GM21786 (cell line): Measurements from ENCODE around the gene KCNA2.
A peak's percentile ranks its signal among the peaks of the same experiment; 100 is the strongest.

Experiments used
- ATAC-seq: cut with Tn5 transposase; IDR thresholded peaks from one replicate; pipeline ENCODE4 v1.9.1; 2021; ENCODE audit not compliant: unreplicated experiment

KCNA2 gene

DNA sequence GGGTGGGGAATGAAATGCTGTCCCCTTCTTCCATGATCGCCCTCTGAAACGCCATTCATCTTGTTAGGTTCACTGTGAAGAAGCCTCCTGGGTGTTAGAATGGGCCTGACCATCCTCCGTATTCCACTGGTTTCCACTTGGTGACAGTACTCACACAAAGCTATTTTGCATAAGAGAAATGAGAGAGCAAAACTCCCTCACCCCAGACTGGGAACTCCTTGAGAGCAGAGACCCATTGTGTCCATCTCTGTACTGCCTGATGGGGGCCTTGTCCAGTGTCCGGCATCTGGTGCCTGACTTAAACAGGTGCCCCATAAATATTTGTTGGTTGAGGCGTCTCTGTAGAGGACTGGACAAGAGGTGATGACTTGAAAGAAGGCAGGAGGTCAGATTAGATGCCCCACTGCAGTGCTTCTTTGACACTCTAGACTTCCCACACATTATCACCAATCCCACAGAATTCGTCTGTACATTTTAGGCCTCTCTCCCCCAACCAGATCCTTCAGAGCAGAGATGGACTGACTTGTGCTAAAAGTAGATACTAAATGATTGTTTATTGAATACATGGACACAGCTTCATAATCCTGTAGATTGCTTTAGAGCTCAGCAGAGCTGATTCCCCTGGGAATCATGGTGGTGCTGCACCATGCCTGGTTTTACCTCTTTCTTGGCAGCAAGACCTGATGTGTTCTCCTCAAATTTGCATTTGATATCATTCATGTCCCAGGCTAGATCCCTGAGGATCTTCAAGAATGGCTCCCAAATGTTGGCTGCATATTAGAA is 22.4 kb upstream of the KCNA2 start:
- ATAC-seq = no peak

DNA sequence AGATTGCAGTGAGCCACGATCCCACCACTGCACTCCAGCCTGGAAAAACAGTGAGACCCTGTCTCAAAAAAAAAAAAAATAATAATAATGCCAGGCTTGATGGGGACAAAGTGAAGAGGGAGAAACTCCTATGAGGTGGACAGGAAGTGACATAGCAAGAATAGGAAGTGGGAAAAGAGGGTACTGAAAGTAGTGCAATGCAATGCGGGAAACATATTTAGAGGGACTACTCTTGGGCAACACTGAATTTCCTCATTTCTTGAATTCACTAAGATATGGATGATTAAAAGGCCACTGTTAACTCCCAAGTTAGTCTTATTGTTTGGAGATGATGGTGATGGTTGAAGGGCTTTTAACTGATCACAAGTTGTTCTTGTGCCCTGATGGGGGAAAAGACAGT is 21.6 kb upstream of the KCNA2 start:
- no peak for ATAC-seq

DNA sequence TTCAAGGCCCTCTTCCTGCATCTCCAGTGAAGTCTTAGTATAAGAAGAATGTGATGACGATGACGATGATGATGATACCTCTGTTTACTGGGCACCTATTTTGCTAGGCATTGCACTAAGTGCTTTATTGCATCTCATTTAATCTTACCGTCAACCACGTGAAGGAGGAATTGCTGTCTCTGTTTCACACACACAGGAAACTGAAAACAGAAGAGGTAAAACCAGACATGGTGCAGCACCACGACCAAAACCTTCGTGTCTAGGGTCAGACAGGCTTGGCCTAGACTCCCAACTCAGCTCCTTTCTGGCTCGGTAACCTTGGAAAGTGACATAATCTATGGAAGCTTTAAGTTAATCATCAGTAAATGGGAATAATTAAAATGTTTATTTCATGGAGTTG is 20.7 kb upstream of the KCNA2 start:
- ATAC-seq = no peak

DNA sequence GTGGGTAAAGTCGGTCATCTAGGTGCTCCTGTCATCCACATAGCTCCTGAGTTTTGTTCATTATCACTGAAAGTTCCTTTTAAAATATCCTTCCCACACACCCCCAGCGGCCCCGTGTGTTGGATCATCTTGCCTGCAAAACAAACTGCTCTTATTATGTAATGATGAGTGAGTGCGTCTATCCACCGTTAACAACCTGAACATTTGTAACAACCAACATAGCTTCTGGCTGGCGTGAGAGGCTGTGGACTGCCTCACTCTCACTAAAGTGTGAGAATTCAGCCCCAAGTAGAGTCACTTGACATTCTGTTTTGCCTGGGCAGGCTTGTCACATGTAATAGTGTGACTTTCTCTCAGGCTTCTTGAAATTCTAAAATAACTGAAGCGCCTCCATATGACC is 14.5 kb upstream of the KCNA2 start:
- no peak for ATAC-seq

DNA sequence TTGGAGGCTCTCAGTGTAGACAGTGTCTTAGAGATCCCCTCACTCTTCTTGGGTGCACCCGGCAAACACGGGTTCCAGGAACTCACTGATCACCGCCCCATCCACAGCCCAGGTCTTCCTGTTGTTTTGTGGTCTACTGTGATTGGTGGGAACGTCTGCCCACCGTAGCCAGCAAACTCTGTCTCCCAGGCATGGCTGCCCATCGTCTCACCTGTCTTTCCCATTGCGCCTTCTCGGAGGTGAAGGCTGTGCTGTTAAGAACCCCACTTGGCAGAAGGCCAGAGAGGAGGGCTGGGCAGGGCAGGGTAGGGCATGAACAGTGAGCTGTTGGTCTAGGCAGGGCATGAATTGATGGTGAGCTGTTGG is 14.1 kb upstream of the KCNA2 start:
- ATAC-seq = no peak

DNA sequence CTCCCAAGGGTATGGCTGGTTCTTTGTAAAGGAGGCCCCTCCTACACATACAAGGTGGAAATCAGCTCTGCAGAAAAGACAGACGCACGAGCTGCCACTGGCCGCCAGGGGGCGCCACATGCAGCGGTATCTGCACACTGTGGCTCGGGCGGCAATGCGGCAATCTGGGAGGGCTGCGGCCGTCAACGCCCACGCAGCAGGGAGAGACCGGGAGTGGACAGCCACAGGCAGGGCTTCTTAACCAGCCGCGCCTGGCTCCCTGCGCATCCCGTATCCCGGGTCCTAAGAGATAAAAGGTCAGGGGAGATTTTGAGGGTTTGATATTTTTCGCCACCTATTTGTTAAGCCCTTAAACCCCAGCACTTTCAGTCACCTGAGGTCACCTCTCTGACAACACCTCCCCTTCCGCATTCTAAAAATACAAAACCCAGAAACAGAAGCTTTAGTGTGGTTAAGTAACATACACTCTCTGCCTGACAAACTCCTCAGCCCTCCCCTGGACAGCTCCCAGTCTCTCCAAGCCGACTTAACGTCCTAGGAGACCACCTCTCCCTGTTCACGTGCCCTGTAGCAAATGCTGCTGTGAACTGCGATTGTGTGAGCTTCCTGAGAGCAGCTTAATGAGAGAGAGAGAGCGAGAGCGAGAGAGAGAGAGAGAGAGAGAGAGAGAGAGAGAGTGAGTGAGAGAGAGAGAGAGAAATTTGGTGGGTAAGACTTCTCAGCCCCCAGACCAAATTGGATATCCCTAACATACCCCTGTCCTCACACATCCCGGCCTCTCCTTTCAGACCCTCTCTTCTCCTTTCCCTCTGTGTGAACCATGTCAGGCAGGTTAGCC is 13.5 kb upstream of the KCNA2 start:
- ATAC-seq = peak; percentile 69

DNA sequence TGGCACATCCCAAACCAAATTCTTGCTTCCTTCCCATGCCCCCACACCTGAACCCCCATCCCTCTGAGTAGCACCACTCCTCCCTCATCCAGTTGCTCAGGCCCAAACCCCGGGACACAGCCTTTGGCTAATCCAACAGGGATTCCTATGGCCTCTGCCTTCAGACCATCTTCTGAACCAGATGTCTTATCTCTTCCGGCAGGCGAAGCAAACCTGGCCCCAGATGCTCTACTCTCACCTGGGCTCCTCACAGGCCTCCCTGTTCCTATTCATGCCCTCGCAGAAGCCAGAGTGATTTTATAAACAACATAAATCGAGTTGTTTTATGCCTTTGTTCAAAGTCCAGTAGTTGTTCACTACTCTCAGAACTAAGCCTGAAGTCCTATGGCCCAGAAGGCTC is 12.5 kb upstream of the KCNA2 start:
- ATAC-seq = no peak

DNA sequence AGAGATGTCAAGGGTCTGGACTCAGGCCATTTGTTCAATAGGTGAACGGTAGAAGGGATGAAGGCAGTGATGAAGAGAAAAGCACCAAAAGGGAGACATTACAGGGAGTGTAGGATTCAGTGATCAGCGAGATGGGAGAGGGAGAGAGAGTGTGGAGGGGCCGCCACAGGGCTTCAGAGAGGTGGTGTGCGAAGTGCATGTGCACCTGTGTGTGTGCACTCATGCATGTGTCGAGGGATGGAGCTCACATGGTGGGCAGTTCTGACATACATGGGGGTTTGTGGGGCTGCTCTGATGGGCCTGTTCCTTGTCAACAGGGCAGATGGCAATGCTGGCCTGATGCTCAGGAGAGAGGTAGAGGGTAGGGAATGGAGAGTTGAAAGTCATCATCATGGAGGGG is 11.4 kb upstream of the KCNA2 start:
- ATAC-seq = no peak

DNA sequence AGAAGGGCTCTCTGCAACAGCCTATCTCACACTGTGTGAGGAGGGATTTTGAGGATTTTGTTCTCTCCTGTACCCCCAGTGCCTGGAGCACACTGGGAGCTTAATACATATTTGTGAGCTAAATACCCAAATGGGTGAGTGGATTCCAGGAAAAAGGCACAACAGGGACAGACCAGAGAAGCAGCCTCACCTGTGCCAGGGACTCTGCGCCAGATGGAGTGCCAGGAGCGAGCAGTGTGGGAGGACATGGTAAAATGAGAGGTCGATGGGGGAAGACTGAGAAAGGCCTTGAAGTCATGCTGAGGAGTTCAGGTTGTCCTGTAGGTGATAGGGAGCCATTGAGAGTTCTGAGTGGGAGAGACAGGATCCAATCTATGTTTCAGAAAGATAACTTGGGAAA is 11.0 kb upstream of the KCNA2 start:
- ATAC-seq = no peak

DNA sequence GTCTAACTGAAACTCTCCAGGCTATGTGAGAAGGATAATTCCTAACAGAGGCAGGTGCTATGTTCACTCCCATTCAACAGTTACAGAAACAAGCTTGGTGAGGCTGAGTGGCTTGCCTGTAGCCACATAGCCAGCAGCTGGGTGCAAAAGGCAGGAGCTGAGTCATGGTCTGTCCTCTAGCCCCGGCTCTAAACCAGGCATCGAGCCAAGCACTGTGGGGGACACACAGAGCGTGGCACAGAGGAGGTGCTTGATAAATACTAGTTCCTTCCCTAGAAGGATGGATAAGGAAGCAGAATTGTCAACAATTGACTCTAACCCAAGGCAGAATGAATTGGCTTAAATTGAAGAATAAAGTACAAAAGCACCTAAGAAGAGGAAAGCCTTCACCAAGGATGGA is 10.4 kb upstream of the KCNA2 start:
- no peak for ATAC-seq

DNA sequence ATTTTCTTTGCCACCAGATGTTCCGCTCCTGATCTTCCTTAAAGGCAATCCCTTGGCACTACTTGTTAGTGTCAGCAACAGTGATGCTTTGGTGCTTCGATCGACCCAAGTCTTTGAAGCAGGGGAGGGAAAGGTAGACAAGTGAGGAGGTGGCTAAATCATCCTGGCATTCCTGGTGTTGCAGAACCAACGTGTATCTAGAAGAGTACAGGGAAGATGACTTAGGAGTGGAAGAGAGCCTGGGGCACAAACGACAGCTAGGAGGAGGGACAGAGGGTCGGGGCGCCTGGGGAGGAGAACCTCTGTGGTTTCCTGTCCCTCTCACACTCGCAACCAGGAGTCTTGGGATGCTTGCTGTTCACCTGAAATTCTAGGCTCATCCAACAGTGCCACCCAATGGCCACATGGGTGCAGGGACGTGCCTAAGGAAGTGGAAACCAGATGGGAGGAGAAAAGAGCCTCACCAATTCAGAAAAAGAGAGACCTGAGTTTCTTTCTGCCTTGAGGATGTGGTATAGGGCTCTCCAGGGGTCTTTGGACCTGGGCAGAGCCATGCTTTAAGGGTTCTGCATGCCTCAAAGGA is 9.5 kb upstream of the KCNA2 start:
- ATAC-seq = no peak

DNA sequence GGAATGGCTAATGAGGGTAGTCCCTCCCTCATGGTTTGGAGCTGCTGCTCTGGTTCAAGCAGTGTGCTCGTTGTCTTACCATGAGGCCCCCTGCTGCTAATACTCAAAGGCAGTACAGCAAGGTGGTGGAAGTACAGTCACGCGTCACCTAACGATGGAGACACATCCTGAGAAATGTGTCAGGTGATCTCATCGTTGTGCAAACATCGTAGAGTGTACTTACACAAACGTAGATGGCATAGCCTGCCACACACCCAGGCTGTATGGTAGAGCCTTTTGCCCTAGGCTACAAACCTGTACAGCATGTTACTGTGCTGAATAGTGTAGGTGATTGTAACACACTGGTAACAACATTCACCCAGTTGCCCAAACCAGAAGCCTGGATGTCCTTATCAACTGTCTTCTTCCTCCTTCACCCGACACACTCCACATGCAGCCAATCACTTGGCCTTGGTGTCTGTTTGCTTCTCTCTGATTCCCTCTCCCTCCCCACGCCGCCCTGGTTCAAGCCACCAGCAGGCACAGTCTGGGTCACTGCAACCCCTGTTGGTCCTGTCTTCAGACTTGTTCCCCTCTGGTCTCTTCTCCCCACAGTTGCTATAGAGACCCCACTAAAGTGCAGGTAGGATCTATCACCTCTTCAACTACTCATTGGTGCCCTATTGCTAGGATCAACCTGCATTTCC is 6.0 kb upstream of the KCNA2 start:
- ATAC-seq = no peak

DNA sequence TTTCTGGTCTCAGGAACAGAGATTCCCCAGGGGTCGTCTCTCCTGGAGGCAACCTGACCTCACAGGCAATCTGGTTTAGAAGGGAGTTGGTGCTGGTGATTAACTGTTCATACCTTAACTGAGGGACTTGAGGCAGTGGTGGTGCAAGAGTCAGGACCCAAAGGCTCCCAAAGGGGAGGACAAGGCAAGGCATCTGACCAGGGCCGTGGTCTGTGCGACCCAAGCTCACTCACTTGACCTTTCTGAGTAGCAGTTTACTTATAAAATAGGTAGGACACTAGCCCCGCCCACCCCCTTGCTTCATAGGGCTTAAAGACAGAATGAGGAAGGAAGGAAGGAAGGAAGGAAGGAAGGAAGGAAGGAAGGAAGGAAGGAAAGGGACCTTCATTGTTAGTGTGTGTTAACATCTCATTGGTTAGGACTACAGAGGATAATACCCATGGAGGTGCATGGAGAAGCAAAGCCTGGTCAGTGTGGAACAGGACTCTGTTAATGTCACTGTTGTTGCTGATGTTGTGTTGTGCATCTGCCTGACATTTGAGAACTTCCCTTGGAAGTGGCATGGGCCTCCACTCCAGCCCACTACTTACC is 4.6 kb upstream of the KCNA2 start:
- ATAC-seq = no peak

DNA sequence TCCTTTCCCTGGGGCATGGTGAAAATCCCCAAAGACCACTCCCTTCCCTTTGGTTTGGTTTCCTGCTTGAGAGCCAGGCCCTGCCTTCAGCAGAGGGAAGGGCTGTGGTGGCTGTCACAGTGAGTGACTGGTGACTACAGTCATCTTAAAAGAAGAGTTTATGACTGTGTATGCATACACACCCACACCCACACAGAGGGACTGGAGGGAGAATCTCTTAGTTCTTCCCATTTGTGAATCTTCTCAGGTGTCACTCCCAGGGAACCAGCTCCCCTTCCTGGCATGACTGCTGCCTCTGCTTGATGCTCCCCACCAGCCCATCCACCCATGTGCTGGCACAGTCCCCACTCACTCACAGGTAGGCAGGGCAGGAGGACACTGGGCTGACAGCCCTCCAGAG is 3.9 kb upstream of the KCNA2 start:
- no peak for ATAC-seq

DNA sequence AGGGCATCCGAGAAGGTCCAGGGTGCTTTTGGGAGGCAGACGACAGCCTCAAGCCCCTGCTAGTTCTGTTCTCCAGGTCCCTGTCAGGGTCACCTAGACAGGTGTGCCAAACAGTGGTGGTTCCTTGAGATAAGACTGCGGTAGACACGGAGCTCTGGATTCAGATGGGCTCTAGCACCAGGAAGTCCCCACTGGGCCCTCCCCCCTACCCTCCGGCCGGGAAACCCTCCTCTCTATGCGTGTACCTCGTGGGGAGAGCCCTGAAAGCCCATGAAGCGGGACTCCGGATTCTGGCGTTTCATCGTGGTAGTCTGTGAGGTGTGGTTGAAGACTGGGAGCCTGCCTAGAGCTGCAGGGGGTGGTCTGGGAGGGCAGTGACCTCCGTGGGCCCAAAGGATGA is 2.1 kb upstream of the KCNA2 start:
- no peak for ATAC-seq

DNA sequence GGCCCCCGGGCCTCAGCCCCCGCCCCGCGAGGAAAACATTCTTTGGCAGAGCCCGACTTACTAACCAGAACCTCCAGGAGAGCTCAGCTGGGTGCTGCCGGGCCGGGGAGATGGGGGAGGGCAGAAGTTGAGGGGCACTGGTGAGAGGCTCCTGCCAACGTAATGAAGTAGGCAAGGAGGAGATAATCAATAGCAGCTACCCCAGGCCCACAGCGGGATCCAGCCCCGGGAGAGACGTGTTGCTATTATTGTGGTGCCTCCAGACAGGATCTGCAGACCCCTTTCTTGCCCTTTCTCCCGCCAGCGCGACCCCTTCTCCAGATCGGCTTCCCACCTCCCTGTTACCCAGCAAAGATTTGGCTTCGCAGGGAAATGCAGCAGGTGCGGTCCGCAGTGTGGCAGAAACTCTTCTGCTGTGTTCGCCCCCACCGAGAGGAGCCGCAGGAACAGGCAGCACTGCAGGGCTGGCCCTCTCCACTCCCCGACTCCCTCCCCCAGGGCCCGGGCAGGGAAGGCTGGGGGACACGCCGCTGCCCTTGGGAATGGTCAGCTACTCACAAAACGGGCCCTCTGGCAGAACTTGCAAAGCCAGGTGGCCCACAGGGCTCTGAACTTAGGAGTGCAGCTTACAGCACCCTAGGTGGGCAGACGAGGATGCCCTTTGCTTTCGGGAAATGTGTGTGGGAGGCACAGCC is 1.5 kb upstream of the KCNA2 start:
- ATAC-seq = no peak

DNA sequence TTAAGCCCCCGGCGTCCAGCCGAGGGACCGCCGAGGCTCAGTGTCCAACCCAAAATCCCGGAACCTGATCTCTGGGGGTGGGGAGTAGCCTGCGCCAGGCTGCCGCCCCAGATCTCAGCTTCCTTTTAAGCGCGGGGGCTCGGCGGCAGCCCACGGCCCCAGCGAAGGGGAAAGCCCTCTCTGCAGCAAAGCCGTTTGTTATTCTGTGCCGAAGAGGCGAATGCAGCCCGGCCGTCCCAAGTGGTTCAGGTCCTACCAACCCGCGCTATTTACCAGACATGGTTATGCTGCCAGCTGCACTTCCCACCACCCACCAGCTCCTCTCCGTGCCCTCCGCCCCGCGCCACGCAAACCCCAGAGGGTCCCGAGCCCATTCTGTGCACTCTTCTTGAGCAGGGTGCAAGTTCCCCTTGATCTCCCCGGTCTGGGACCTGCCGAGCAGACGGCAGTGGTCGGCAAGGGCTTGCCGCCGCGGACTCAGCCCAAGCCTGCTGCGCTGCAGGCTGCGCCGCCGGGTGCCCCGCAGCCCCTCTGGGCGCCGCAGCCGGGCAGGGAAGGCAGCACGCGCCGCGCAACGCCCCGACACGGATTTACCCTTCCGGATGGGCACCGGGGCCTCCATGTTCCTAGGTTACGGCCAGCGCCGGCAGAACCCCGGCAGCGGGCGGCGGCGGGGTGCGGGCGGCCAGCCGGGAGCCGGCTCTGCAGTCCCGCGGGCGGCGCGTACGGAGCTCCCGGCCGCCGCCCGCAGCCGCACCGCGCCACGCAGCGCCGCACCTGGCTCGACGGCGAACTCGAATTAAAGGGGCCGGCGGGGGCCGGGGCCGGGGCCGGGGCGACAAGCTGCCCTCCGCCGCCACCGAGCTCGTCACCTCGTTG is 738 bp upstream of the KCNA2 start:
- ATAC-seq = no peak

DNA sequence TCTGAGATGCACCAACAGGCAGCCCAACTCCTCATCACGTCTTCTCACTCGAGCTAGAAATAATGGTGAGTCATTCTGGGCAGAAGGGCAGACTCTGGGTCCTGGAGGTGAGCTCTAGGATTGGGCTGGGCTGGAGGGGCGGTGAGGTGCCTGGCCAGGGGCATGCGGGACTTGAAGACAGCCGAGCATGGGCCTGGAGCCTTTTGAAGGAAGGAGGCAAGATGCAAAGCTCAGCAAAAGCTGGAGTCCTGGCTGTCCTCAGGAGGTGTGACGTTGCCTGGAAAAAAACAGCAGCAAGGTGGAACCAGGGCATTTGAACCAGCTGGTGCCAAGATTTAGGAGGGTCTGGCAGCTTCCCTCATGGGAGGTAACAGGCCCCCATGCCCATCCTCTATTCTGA is 712 bp downstream of the KCNA2 start:
- no peak for ATAC-seq

DNA sequence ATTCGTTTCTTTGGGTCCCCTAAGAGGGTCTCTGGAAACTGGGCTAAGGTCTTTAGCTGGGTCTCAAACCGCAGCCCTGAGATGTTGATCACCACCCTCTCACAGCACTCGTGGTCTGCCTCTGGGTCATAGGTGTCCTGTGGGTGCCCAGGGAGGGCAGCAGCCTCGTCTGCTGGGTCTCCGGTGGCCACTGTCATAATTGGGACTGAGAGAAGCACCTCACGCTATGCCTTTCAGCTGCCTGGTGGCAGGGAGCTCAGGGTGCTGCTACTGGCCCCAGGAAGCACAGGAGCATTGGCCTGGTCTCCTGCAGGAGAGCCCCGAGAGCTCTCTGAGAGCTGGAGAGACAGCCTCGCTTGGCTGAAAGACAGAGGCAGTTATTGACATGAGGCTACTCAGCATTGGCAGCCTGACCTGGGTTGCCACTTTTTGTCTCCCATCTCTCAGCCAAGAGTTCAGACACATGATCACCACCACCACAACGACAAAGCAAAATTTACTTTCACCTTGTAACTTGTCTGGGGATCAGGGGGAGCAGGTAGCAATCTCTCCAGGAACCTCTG is 1.5 kb downstream of the KCNA2 start:
- ATAC-seq = no peak
